ENCODE measurements around the gene CREBBP.
A peak's percentile ranks its signal among the peaks of the same experiment; 100 is the strongest.

The CREBBP gene

GRCh38 chr16:3713587-3714242 lies 166.8 kb downstream of the CREBBP start:
- DNase-seq (ENCODE audit: low read depth): no peak

DNA sequence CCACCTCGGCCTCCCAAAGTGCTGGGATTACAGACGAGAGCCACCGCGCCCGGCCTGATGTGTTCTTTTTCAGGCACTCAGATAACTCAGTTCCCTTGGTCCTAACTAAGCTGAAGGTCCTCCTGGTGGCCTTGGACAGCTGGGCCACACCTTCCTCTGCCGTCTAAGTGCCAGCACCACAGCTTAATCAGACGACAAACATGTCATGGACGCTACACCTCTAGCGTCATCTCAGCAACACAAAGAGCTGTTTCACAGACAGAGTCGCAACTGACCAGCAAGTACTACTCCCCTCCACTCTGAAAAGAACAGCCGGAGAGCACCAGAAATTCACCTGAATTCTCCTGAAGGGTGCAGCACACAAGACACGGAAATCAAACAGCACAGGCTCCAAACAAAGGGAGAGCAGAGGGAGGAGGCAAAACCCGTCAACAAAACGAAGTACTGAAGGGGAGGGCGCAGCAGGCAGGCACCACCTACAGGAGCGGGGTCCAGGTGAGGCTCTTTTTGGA lies 167.6 kb downstream of the CREBBP start:
- DNase-seq (ENCODE audit: low read depth): no peak

- no peak for DNase-seq (ENCODE audit: low read depth)
These were observed 174.1 kb downstream of the CREBBP start for GRCh38 chr16:3706253-3707012.

DNA sequence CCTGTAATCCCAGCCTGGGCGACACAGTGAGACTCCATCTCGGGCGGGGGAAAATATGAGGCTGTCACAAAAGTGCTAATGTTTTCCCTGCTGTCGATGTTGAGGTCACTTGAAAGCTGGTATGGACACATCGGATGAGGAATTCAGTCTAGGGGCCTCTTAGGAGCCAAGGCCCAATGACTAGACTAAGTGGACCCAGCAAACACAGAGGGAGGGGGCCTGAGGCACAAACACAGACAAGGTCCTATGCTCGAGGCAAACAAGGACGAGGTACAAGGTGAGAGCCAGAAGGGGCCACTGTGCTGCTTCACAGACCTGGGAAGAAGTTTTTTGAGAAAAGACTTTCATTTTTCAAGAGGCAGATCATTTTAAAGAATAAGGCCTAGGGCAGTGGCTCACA lies 178.4 kb downstream of the CREBBP start:
- no peak for DNase-seq (ENCODE audit: low read depth)

DNA sequence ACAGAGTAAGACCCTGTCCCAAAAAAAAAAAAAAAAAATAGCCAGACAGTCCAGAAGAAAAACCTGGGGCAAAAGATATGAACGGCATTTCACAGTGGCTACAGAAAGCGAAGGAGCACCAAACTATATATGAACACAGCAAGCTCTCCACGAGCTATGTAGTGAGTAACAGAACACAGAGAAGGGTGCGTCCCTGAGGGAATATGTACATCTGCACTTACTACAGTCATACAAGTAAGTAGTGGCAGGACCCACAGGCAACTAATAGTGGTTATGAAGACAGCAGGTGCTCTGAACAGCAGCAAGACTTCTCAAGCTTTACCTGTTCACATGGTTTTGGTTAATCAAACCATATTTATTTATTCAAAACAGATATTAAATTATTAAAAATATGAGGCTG lies 179.0 kb downstream of the CREBBP start:
- no peak for DNase-seq (ENCODE audit: low read depth)

DNA sequence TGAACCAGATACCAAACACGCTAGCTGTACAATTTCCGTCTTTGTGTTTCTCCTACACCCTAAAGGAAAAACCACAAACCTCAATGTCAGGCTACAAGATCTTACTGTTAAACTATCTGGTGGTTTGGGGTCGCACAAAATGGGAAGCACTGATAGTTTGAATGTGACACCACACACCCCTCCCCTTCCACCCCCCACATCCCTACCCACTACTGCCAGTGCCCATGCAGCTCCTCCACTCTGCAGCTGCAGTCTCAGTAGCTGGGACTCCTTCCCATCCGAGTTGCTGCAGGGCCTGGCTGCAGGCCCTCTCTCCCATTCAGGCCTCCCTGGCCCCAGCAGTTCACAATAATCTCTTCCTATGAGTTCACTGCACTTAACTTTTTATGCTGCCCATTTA lies 181.6 kb downstream of the CREBBP start:
- no peak for DNase-seq (ENCODE audit: low read depth)

DNA sequence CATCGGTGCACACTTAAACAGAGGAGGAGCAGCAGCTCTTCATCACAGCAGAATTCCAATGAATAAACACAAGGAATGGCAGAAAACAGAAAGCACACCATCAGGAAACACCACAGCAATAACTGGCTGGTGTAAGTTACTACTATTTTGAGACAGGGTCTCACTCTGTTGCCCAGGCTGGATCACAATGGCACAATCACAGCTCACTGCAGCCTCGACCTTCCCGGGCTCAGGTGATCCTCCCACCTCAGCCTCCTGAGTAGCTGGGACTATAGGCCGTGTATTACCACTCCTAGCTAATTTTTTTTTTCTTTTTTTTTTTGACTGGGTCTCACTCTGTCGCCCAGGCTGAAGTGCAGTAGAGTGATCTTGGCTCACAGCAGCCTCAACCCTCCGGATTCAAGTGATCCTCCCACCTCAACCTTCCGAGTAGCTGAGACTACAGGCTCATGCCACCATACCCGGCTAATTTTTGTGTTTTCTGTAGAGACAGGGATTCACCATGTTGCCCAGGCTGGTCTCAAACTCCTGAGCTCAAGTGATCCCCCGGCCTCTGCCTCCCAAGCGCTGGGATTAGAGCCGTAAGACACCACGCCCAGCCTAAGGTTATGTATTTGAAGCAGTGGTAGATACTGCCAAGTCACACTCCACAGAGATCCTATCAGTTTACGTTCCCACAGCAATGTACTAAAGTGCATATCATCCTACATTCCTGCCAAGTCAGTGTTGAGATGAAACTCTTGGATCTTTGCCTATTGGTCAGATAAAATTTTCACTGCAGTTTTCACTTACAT lies 183.9 kb downstream of the CREBBP start:
- peak; percentile 92 for DNase-seq (ENCODE audit: low read depth)

GRCh38 chr16:3695610-3696369 lies 184.7 kb downstream of the CREBBP start:
- DNase-seq (ENCODE audit: low read depth): no peak

DNA sequence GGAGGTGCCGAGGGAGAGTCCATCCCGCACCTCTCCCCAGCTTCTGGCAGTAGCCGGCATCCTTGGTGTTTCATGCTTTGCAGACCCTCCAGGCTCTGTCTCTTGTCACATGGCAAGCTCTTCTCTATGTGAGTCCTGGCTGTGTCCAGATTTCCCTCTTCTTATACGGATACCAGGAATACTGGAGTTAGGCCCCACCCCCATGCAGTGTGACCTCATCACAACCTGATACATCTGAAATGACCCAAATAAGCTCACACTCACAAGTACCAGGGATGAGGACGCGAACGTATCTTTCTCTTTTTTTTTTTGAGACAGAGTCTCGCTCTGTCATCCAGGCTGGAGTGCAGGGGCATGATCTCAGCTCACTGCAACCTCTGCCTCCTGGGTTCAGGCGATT lies 186.5 kb downstream of the CREBBP start:
- no peak for DNase-seq (ENCODE audit: low read depth)

DNA sequence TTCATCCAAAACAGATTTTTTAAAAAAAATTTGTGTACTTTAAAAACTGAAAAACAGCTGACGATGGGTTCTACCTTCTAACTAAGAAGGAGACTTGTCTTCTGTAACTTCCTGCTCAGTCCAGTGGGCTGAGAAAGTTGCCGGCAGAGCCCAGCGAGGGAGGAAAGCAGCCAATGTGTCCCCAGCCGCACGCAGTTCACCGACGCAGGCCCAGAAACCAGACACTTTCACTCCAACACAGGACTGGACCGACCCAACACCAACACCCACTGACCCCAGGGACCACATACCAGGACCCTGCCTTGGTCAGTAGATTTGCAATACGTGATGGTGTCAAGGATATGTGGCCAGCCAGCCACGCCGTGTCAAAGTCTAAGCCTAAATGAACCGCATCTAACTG lies 188.8 kb downstream of the CREBBP start:
- peak; percentile 34 for DNase-seq (ENCODE audit: low read depth)

DNA sequence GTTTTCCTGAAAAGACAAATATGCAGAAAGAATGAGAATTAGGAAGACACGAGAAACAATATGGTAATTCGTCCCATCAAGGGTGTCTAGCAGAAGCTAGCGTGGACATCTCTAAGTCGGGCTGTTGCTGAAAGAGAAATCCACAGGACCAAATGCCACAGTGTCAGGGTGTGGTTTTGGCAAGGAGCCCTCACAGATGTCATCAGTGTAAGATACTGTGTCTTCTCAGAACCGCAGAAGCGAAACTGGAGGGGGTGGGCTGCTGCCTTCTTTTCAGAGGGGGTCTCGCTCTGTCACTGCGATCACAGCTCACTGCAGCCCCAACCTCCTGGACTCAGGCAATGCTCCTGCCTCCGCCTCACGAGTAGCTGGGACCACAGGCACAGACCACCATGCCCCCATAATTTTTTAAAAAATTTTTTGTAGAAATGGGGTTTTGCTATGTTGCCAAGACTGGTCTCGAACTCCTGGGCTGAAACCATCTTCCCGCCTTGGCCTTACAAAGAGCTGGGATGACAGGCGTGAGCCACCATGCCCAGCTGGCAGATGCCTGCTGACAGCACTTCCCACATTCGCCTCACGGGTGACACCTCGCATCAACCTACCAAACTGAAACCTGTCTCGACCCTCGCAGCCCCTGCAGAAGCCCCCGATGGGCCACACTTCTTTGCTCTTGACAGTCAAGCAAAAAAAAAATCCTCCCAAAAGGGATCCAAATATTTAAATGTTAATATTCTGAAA lies 189.4 kb downstream of the CREBBP start:
- peak; percentile 62 for DNase-seq (ENCODE audit: low read depth)

- DNase-seq (ENCODE audit: low read depth): peak; percentile 95
These were observed 190.0 kb downstream of the CREBBP start for GRCh38 chr16:3690470-3690928.

GRCh38 chr16:3689731-3690130 lies 190.8 kb downstream of the CREBBP start:
- DNase-seq (ENCODE audit: low read depth): peak; percentile 64

DNA sequence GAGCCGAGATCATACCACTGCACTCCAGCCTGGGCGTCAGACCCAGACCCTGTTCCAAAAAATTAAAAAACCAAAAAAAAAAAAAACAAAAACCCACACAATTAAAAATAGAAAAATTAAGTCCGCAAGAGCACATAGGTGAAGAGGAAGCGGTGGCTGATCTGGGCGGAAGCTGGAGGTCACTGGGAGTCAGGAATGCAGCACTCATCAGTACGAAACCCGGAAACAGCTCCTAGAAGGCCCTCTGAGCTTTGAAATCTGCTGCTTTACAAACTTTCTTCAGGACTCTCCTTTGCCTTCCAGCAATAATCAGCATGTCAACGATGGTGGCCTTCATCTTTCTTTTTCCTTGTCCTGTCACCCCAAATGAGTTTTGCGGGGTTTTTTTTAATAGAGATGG lies 192.7 kb downstream of the CREBBP start:
- DNase-seq (ENCODE audit: low read depth): no peak

DNA sequence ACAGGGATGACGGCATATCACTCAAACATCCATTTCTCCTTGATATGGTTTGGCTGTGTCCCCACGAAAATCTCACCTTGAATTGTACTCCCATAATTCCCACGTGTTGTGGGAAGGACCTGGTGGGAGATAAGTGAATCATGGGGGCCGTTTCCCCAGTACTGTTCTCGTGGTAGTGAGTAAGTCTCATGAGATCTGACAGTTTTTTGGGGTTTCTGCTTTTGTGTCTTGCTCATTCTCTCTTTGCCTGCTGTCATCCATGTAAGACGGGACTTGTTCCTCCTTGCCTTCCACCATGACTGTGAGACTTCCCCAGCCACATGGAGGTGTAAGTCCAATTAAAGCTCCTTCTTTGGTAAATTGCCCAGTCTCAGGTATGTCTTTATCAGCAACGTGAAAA lies 193.5 kb downstream of the CREBBP start:
- DNase-seq (ENCODE audit: low read depth): no peak

- peak; percentile 46 for DNase-seq (ENCODE audit: low read depth)
These were observed 199.3 kb downstream of the CREBBP start for GRCh38 chr16:3681206-3681605.

- DNase-seq (ENCODE audit: low read depth): no peak
These were observed 202.5 kb downstream of the CREBBP start for GRCh38 chr16:3677994-3678393.

DNA sequence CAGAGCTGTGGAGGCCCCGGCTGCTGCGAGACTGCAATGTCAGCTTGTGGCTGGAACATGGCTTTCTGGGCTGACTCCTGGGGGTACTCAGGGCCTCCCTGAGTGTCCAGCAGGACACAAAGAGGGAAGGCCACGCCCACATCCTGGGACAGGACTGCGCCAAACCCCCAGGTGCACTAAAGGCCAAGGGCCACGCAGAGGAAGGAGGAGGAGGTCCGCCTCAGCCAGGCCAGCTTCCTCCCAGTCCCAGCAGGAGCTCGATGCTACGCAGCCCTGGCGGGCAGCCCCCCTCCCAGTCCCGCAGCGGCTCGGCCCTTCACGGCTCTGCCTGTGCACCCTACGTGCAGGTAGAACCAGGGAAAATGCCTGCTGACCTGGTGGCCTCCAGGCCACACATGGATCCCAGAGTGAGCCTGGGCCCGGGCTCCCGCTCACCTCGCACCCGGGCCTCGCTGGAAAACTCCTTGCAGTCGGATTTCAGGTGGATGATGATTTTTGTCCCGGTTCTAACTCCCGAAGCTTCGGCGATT lies 204.8 kb downstream of the CREBBP start:
- no peak for DNase-seq (ENCODE audit: low read depth)

Measured in fibroblast of gingiva (primary cell).